GM19452 (cell line): ENCODE measurements around the gene MAML2.

Experiments
- ATAC-seq: cut with Tn5 transposase; IDR thresholded peaks from one replicate; pipeline ENCODE4 v1.9.1; 2021; ENCODE audit not compliant: unreplicated experiment

Gene MAML2

DNA sequence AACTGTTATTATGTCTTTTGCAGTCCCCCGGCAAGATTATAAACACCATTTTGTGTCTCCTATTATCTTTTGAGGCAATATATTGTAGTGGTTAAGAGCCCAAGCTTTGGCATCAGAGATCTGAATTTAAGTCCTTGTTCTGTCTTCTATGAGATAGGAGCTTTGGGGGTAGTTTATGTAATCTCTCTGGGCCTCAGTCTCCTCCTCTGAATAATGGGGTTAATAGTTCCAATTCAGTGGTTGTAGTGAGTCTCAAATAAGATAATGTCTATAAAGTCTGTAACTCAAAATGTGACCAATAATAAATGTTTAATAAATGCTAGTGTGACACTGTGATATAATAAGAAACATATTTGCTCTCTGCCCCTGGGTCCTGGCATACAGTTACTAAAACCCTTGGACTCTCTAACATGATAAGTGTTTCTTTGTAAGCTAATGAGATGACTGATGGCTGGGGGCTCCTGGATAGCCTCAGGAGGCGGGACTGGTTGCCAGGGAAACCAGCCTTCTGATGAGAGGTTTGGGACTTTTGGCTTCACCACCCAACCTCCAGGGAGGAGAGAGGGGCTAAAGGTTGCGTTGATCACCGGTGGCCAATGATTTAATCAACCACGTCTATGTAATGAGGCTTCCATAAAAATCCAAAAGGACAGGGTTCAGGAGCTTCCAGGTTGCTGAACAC is 235.7 kb downstream of the MAML2 start:
- no peak for ATAC-seq

- no peak for ATAC-seq
These were observed 236.3 kb downstream of the MAML2 start for GRCh38 chr11:96106645-96107044.

- ATAC-seq: no peak
These were observed 237.1 kb downstream of the MAML2 start for GRCh38 chr11:96105944-96106343.

DNA sequence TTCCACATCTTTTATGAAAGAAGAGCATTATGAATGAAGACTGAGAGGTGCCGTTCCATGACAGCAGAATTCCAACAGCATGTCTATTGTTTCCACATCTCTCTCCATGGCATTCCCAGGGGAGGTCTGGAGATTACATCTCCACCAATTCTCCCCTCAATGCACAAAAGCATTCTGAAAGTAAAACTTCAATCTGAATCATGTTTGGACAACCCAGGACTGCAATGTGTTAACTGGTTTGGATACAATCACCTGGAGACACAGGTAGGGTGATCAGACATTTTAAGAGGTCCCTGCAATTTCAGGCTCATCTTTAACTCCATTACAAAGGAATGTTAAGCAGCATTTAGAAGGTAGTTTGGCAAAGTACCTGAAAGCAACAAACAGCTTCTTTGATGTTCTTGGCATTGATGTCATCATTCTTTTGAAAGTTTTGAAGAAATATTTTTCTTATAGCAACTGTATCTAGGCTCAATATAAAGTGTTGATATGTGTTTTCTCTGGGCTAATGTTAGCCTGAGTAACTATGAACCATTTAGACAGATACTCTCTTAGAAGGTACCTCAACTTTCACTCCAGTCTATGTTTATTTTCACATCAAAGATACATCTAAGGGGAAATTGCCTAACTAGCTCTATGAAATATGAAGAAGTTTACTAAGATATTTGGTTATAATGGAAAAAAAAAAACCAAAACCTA is 237.6 kb downstream of the MAML2 start:
- no peak for ATAC-seq

GRCh38 chr11:96104496-96104895 is 238.5 kb downstream of the MAML2 start:
- no peak for ATAC-seq

DNA sequence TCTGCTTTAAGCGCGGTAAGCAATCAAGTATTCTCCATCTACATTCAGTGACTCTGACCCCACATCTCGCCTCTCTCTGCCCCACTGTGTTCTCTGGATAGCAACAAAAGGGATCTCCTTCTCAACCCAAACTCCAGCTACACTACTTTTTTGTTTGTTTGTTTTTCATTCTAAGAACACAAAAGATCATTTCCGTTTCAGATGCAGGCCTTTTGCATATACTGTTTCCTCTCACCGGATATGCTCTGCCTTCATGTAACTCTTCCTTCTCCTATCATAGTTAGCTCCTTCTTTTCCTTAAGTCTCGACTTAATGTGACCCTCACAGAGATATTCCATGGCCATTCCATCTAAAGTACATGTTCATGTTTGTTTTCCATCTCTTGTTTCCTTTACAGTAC is 239.3 kb downstream of the MAML2 start:
- ATAC-seq: no peak

- no peak for ATAC-seq
These were observed 239.9 kb downstream of the MAML2 start for GRCh38 chr11:96103102-96103501.

DNA sequence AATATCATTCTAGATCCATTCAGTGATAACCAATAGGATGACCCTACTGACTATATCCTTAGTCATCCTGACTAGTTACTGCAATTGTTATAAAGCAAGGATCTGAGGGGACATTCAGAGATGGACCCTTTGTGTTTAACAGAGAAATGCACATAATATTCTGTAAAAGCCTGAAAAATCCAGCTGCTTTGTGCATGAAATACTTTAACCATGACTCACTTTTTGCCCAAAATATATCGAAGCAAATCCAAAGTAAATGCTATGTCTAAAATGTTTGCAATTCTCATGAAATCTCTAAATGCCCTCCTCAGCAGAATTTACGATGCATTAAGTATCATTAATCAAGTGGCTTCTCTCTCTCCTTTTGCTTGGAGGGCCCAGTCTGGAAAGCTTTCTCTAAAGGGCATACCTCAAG is 240.3 kb downstream of the MAML2 start:
- no peak for ATAC-seq

DNA sequence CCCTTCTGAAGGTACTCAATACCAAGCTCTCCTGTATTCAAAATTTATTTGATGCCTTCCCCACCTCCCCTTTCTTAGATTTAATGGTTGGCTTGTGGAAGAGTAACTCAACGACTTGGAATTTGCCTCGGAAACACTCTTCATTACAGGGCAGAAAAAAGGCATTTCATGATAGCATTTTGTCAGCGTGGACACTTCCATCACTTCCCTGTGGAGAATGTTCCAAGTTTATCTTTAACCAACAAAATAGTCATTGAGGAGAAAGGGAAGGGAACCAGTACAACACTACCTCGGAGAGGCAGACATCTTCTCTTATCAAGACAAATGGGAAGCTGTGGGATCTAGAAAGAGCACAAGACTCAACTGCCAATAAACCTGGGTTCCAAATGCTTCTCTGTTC is 241.8 kb downstream of the MAML2 start:
- ATAC-seq: no peak

GRCh38 chr11:96098511-96099241 is 244.3 kb downstream of the MAML2 start:
- no peak for ATAC-seq

GRCh38 chr11:96097844-96098421 is 245.1 kb downstream of the MAML2 start:
- ATAC-seq: no peak

DNA sequence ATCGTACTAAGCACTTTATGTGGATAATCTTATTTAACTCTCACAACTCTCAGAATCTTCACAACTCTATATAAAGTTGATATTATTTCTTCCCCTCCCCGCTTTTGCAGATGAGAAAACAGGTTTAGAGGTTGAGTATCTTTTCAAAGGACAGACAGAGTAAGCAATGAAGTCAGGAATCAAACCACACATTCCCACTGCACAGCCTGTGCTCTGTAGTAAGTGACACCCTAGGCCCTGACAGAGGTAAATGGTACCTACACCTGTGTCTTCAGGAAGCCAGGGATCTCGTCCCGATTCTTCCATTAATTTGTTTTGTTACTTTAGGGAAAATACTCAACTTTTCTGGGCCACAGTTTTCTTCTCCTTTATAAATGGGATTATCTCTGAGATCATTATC is 246.6 kb downstream of the MAML2 start:
- no peak for ATAC-seq

GRCh38 chr11:96095884-96096303 is 247.1 kb downstream of the MAML2 start:
- ATAC-seq: no peak

DNA sequence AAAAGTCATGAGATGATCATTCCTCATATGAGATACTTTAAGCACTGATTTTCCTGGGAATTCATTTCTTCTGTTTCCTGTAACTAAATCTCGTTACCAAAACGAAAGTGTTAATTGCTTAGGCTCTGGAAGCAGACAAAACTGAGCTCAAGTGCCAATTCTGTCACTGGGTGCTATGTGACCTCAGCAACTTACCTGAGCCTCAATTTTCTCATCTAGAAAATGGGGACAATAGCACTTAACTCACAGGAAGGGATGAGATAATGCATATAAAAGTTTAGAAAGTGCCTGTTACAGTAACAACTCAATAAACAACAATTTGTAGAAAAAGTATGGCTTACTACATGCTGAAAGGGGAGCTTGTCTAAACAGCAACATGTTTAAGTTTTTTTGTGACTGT is 248.8 kb downstream of the MAML2 start:
- no peak for ATAC-seq

DNA sequence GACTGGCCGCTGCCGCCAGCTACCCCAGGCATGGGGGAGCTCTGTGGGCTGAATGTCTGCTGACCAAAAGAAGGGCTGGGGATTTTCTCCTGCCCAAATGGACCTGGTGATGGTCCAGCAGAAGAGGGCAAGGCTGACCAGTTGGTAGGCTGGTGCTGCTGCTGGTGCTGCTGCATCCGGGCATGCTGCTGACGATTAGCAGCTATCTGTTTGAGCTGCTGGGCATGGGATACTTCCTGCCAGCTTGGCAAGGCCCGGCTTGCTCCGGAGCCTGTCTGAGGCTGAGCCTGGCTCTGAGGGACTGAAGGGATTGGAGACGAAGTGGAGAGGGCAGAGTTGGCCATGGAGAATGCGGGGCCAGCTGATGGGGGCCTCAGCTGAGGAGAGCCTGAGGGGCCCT is 250.5 kb downstream of the MAML2 start:
- ATAC-seq: no peak

GRCh38 chr11:96091476-96091875 is 251.5 kb downstream of the MAML2 start:
- ATAC-seq: no peak

DNA sequence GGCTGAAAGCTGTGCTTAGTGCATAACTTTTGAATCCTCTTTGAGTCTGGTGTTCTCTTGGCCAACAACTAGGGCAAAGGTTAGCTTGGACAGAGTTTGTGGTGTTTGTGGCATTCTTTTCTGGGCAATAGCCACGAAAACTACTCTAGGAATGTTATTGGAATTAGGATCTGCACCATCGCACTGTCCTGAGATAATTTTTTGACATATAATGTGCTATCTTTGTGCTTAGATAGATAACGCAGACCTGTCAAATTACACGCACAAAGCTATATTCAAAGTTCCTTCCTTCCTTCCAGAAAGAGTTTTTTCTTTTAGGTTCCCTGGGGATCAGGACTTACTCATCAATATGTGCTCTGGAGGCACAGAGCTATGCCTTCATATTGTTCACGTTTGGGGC is 252.3 kb downstream of the MAML2 start:
- no peak for ATAC-seq

DNA sequence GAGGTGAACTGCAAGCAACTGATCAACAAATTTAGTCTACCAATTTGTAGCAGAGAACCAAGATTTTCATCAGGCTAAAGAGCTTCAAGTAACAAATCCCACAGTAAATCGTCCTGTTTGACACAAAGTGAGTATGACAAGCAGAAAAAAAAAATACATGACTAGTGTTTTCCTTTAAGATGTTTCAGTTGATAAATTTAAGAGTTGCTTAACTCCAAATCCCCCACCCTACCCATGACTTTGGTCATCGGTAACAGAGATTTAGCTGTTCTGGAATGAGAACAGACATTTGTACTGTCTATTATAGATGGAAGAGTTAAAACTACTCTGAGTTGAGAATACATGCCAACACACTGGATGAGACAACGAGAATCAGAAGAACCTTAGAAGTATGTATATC is 254.1 kb downstream of the MAML2 start:
- no peak for ATAC-seq

DNA sequence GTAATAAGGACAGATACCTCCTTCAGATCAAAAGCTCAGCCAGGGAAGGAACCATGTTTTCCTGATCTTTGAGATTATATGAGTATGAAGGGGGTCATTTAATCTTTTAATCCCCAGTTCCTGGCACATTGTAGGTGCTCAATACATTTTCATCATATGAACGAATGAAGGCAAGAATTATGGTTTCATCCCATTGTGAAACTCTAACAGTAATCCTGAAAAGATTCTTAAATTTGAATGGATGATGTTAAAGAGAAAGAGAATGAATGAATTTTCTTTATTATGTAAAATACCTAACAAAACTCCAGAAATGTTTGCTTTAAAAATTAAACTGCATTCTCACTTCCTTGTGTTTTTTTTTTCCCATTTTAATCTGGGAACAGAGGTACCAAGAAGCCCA is 256.9 kb downstream of the MAML2 start:
- ATAC-seq: no peak

DNA sequence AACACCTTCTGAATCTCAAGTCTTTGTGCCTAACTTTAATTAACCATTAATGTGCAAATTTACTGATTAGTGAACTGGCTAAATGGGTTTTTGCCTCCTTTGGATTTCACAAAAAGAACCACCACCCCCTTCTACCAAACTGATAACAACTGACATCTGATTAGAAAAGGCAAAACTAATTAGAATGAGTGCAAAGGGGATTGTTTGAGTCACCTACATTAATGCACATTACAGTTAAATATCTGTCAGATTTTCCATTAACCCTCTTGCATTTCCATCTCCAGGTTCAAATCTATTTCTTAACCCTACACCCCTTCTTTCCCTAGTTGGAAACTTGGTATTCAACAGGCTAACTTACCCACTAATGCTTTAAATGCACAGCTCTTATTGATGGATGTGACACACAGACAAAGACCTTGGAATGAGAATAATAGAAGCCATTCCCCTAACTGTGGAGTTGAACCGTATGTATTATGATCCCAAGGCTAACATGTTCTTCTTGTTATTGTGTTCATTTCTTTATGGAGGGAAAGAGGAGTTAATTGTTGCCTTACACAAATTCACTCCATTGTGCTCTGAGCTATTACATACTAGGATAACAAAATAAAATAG is 257.6 kb downstream of the MAML2 start:
- ATAC-seq: no peak

DNA sequence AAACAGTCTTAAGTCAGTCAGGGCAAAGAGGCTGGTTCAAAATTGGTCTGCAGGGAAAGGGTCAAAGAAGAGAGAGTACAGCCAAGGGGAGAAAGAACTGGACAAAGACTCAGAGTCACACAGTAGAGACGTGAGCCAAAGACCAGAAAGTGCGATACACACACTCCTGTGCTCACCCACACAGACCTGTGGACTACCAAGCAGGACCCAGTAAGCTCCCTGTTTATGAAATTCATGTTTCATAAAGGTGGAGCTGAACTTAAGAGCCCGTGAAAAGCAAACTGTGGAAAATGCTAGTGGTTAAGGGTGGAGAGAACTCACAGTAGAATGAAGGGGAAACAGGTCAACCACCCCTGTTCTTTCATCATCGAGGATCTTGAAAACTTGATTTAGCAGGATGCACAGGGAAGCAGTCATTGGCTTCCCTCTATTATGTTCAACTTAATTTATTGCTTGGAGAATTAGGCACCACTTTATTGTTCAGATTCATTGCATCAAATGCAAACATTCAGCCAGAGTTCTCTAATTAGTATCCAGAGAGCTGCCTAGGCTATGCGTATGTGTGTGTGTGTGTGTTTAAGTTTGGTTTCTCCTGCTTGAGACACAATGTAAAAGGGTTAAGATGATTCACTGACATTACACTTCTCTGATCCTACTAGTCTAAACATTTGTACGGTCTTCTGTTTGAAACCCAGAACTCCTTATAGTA is 258.2 kb downstream of the MAML2 start:
- no peak for ATAC-seq
